GM10266 (cell line): Measurements from ENCODE around the gene RIOK1.

Experiments
- DNase-seq: peaks from one replicate; pipeline ENCODE4 v3.0.0; 2012; ENCODE audit errors: extremely low spot score
- CTCF ChIP-seq: IDR thresholded peaks from 2 replicates; pipeline ENCODE4 v1.5.1; 2012; ENCODE audit warnings: mild to moderate bottlenecking, low read depth; ENCODE audit not compliant: control insufficient read depth, insufficient read depth; ENCODE audit errors: missing control alignments

The RIOK1 gene

GRCh38 chr6:7367408-7367807, 22.2 kb upstream of the RIOK1 start:
- TF ChIP-seq CTCF, result no peak
- no peak for DNase-seq

GRCh38 chr6:7373739-7374138, 15.9 kb upstream of the RIOK1 start:
- TF ChIP-seq CTCF, result no peak
- DNase-seq, result no peak

GRCh38 chr6:7377961-7378360, 11.6 kb upstream of the RIOK1 start:
- TF ChIP-seq CTCF, result no peak
- no peak for DNase-seq

- no peak for DNase-seq
- TF ChIP-seq CTCF, result no peak
These were observed 10.9 kb upstream of the RIOK1 start for GRCh38 chr6:7378740-7379139.

GRCh38 chr6:7381092-7381491, 8.5 kb upstream of the RIOK1 start:
- no peak for TF ChIP-seq CTCF
- no peak for DNase-seq

- peak; percentile 60 for DNase-seq
- TF ChIP-seq CTCF, result no peak
These were observed 502 bp upstream of the RIOK1 start for GRCh38 chr6:7389162-7389450.

GRCh38 chr6:7390226-7390878, 744 bp downstream of the RIOK1 start:
- no peak for DNase-seq
- TF ChIP-seq CTCF, result no peak

GRCh38 chr6:7391151-7391550, 1.5 kb downstream of the RIOK1 start:
- no peak for DNase-seq
- no peak for TF ChIP-seq CTCF
